Measurements from ENCODE around the gene SHANK1.
A peak's percentile ranks its signal among the peaks of the same experiment; 100 is the strongest.

SHANK1 gene

DNA sequence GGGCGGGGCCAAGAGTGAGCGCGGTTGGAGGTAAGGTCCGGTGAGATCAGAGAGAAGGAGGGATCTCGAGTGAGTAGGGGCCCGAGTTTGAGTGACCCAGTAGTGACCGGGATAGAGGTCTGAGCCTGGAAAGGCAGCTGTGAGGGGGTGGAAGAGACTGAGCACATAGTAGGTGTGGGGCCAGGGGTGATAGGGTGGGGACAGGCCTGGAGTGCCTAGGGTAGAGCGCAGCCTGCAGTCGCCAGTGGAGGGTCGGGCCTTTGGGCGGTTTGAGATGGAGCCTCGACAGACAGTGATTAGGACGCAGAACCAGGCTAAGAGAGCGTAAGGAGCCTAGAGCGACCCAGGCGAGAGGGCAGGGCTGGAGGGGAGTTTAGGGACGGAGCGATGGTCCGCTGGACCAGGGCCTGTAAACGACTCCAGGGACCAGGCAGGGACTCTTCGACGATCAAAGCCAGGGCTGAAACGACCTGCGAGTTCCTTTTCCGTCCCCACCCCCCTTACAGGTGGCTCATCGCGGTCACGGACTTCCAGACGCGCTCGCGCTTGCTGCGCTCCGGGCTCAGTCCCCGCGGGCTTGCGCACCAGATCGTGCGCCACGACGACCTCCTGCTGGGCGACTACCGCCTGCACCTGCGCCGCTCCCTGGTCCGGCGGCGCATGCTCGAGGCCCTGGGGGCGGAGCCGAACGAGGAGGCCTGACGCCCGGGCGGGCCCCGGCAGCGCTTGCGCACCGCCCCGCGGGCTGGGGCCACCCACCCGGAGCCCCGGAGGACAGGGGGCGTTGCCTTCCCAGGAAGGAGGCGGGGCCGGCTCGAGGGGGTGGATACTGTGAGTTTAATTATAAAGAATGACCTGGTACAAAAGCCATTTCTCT, 60.9 kb downstream of the SHANK1 start:
- H3K27ac ChIP-seq, result peak overlapping the region; percentile 44
- ChIA-PET CTCF (interaction anchor here (0.6 to 1.2 kb wide), 3 partner anchors 66 to 511 kb away, joined by 3 to 4 read pairs (median 3); no protein-coding TSS in a partner anchor), POLR2A (ENCODE audit: low non-redundant PET) (interaction anchor here (0.7 kb wide), 1 partner anchor 24 kb away, joined by 9 read pairs; no protein-coding TSS in a partner anchor)
- TF ChIP-seq, protein P1, sequence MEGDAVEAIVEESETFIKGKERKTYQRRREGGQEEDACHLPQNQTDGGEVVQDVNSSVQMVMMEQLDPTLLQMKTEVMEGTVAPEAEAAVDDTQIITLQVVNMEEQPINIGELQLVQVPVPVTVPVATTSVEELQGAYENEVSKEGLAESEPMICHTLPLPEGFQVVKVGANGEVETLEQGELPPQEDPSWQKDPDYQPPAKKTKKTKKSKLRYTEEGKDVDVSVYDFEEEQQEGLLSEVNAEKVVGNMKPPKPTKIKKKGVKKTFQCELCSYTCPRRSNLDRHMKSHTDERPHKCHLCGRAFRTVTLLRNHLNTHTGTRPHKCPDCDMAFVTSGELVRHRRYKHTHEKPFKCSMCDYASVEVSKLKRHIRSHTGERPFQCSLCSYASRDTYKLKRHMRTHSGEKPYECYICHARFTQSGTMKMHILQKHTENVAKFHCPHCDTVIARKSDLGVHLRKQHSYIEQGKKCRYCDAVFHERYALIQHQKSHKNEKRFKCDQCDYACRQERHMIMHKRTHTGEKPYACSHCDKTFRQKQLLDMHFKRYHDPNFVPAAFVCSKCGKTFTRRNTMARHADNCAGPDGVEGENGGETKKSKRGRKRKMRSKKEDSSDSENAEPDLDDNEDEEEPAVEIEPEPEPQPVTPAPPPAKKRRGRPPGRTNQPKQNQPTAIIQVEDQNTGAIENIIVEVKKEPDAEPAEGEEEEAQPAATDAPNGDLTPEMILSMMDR (conservative IDR thresholded peaks at IDR 0.05; ENCODE audit: low read depth), result no peak
- DNase-seq (ENCODE audit: low spot score), result peak; percentile 89

DNA sequence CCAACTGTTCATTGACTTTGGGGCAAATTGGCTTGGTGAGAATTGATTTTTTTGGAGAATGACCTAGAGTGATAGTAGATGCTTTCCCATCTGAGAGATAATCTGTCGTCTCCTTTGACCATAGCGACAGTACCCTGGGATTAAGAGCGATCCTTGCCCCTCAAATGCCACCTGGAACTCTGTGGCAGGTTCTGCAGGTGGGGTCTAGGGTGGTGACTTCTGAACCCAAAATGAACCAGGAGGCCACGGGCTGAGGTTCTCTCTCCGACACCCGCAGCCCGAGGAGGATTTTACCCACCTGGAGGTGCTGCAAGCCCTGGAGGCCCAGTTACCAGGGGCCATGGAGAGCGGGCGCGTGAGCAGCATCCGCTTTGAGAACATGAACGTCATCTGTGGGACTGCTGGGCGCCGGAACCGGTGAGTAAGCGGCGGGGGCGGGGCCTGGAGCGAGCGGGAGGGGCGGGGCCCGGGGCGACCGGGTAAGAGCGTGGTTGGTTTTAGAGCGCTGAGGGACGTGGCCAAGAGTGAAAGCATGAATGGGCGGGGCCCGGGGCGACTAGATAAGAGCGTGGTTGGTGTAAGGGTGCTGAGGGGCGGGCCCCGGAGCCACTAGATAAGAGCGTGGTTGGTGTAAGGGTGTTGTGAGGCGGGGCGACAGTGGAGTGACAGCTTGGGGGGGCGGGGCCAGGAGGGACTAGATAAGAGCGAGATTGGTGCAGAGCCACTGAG, 61.7 kb downstream of the SHANK1 start:
- ChIA-PET POLR2A (ENCODE audit: low non-redundant PET) (interaction anchor here (0.7 kb wide), 1 partner anchor 23 kb away, joined by 9 read pairs; no protein-coding TSS in a partner anchor), CTCF (interaction anchor here (0.6 to 1.2 kb wide), 3 partner anchors 67 to 511 kb away, joined by 3 to 4 read pairs (median 3); no protein-coding TSS in a partner anchor)
- peak overlapping the region; percentile 44 for H3K27ac ChIP-seq
- TF ChIP-seq, protein P1 (conservative IDR thresholded peaks at IDR 0.05; ENCODE audit: low read depth), result no peak
- DNase-seq (ENCODE audit: low spot score), result peak; percentile 95

DNA sequence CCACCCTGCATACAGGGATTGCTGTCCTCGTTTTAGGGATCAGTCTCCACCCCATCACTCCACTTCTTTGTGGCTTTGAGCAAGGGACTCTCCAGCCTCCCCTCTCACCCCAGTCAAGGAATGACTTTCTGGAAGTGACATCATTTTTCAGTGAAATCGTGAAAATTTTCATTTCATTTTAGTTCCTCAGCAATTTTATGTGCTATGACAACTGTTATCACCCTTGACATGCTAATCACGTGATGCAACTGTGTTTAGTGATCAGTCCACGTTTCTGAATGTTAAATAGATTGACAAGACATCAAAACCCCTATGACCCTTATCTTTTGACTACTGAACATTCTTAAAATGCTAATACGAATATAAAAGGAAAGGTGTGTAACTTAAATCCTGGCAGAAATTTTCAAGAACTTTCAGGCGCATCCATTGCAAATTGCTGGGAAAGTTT, 62.4 kb downstream of the SHANK1 start:
- TF ChIP-seq, protein P1 (conservative IDR thresholded peaks at IDR 0.05; ENCODE audit: low read depth), result no peak
- DNase-seq (ENCODE audit: low spot score), result no peak
- ChIA-PET POLR2A (ENCODE audit: low non-redundant PET) (no interaction called here), CTCF (no interaction called here)
- no peak overlapping the region for H3K27ac ChIP-seq

DNA sequence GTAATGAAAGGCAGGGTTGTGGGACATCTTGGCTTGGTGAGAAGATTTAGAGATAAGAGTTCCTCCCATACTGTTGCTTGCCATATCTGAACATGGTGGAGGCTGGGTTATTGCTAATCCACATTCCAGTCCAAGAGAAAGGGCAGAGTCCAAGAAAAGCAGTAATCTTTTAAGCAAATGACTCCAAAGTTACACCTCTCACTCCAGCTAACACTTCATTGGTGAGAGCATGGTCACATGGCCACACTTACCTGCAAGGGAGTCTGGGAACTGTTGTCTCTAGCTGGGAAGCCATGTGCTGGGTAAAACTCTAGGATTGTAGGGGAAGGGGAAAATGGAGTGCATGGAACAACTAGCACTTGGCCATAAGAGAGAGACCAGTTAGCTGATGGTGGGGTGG, 64.7 kb downstream of the SHANK1 start:
- TF ChIP-seq, protein P1 (conservative IDR thresholded peaks at IDR 0.05; ENCODE audit: low read depth), result no peak
- ChIA-PET CTCF (interaction anchor here (0.6 kb wide), 2 partner anchors 20 to 129 kb away, joined by 3 read pairs; no protein-coding TSS in a partner anchor), POLR2A (ENCODE audit: low non-redundant PET) (no interaction called here)
- no peak for DNase-seq (ENCODE audit: low spot score)
- H3K27ac ChIP-seq, result no peak overlapping the region

DNA sequence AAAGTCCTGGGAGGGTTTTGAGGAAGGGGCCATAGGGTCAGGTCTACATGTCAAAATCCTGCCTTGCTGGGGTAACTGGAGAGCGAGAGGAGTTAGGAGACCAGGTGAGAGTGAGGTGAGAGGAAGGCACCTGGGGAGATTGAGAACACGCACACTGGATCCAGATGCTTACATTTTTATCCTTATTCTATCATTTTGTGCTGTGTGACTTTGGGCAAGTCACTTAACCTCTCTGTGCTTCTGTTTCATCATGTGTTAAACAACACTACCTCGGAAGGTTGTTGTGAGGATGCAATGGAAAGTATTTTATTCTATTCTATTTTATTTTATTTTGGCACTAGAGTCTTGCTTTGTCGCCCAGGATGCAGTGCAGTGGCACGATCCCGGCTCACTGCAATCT, 66.9 kb downstream of the SHANK1 start:
- DNase-seq (ENCODE audit: low spot score), result no peak
- TF ChIP-seq, protein P1 (conservative IDR thresholded peaks at IDR 0.05; ENCODE audit: low read depth), result no peak
- ChIA-PET CTCF (no interaction called here), POLR2A (ENCODE audit: low non-redundant PET) (no interaction called here)
- no peak overlapping the region for H3K27ac ChIP-seq

DNA sequence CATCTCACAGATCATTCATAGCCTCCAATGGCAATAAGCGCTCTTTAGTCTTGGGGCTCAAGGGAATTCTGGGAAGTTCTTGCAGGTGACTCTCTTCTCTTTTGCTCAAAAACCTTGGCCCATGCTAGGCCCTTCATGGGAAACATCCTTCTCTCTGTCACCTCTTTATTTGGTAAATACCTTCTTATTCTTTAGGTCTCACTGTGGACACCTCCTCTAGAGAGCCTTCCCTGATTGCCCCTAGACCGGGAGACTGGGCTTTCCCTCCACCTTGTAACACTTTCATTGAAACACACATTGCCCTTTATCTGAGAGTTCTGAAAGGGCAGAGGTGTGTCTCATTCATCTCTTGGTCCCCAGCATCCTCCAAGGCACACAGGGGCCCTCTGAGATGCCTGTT, 68.4 kb downstream of the SHANK1 start:
- TF ChIP-seq, protein P1 (conservative IDR thresholded peaks at IDR 0.05; ENCODE audit: low read depth), result no peak
- ChIA-PET POLR2A (ENCODE audit: low non-redundant PET) (no interaction called here), CTCF (no interaction called here)
- no peak overlapping the region for H3K27ac ChIP-seq
- DNase-seq (ENCODE audit: low spot score), result no peak

Measured in RWPE1 (cell line).